ENCODE measurements around the gene EMC9.

- TF ChIP-seq EZH2 (IDR thresholded peaks at IDR 0.05; ENCODE audit: low read length) = no peak
- TF ChIP-seq CTCF (optimal IDR thresholded peaks at IDR 0.05 in 1 of 3, IDR thresholded peaks at IDR 0.05 in 1 of 3, conservative IDR thresholded peaks at IDR 0.05 in 1 of 3; ENCODE audit: extremely low read depth in 1 of 3, insufficient read depth in 2 of 3, low read length in 3 of 3) = no peak
Observed at GRCh38 chr14:24113379-24113800, 28.0 kb downstream of the EMC9 start.
